Measurements from ENCODE around the gene SRL.

Gene SRL

GRCh38 chr16:4241928-4242283 lies at the start of gene SRL:
Gene SRL (minus strand): TSS chr16:4242080. CDS start chr16:4242067, 13 bp downstream.
- H3K4me3 ChIP-seq (ENCODE audit: low read depth, low read length): no peak within 1 kb of the TSS
- TF ChIP-seq, protein P1, sequence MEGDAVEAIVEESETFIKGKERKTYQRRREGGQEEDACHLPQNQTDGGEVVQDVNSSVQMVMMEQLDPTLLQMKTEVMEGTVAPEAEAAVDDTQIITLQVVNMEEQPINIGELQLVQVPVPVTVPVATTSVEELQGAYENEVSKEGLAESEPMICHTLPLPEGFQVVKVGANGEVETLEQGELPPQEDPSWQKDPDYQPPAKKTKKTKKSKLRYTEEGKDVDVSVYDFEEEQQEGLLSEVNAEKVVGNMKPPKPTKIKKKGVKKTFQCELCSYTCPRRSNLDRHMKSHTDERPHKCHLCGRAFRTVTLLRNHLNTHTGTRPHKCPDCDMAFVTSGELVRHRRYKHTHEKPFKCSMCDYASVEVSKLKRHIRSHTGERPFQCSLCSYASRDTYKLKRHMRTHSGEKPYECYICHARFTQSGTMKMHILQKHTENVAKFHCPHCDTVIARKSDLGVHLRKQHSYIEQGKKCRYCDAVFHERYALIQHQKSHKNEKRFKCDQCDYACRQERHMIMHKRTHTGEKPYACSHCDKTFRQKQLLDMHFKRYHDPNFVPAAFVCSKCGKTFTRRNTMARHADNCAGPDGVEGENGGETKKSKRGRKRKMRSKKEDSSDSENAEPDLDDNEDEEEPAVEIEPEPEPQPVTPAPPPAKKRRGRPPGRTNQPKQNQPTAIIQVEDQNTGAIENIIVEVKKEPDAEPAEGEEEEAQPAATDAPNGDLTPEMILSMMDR (IDR thresholded peaks at IDR 0.05; ENCODE audit: control insufficient read depth, extremely low read depth, insufficient read depth): no peak
- DNase-seq (ENCODE audit: low read depth): no peak

GRCh38 chr16:4290236-4290830 lies 48.5 kb upstream of the SRL start:
- TF ChIP-seq, protein P1 (IDR thresholded peaks at IDR 0.05; ENCODE audit: control insufficient read depth, extremely low read depth, insufficient read depth): no peak
- no peak for DNase-seq (ENCODE audit: low read depth)
- H3K4me3 ChIP-seq (ENCODE audit: low read depth, low read length): no peak overlapping the region

GRCh38 chr16:4288148-4288921 lies 46.5 kb upstream of the SRL start:
- H3K4me3 ChIP-seq (ENCODE audit: low read depth, low read length): no peak overlapping the region
- no peak for DNase-seq (ENCODE audit: low read depth)
- TF ChIP-seq, protein P1 (IDR thresholded peaks at IDR 0.05; ENCODE audit: control insufficient read depth, extremely low read depth, insufficient read depth): peak; percentile 98

GRCh38 chr16:4285167-4285566 lies 43.3 kb upstream of the SRL start:
- DNase-seq (ENCODE audit: low read depth): no peak
- TF ChIP-seq, protein P1 (IDR thresholded peaks at IDR 0.05; ENCODE audit: control insufficient read depth, extremely low read depth, insufficient read depth): no peak
- no peak overlapping the region for H3K4me3 ChIP-seq (ENCODE audit: low read depth, low read length)

- TF ChIP-seq, protein P1 (IDR thresholded peaks at IDR 0.05; ENCODE audit: control insufficient read depth, extremely low read depth, insufficient read depth): no peak
- H3K4me3 ChIP-seq (ENCODE audit: low read depth, low read length): no peak overlapping the region
- no peak for DNase-seq (ENCODE audit: low read depth)
Observed at GRCh38 chr16:4283939-4284338, 42.1 kb upstream of the SRL start.

GRCh38 chr16:4283441-4283840 lies 41.6 kb upstream of the SRL start:
- TF ChIP-seq, protein P1 (IDR thresholded peaks at IDR 0.05; ENCODE audit: control insufficient read depth, extremely low read depth, insufficient read depth): no peak
- no peak for DNase-seq (ENCODE audit: low read depth)
- no peak overlapping the region for H3K4me3 ChIP-seq (ENCODE audit: low read depth, low read length)

All from LNCaP clone FGC (cell line).